ENCODE results near the gene WDR3. TPM values are rescaled to one million over a fixed set of nuclear protein-coding genes. Genes with fewer than 3 reads are reported as not detected.

WDR3 gene
- total and polyA plus RNA-seq, 2 experiments from 2014 or later: 26.2 to 38.7 TPM

- no peaks in the 10 kb centered on the region for H3K36me3 ChIP-seq (ENCODE audit: insufficient read depth)
- Mint-ChIP-seq H3K4me1 (no peaks in the 10 kb centered on the region), H3K36me3 (ENCODE audit: low read depth) (no peaks in the 10 kb centered on the region; the same call in 2 of the 3 replicates), H3K27ac (no peak overlapping the region), H3K27me3 (ENCODE audit: insufficient read depth, low read depth, poor library complexity) (no peaks in the 10 kb centered on the region), H3K9me3 (peaks cover 4% of the 10 kb centered on the region; the same call in 2 of the 3 replicates), H3K4me3 (no peak overlapping the region)
- peak overlapping the region; percentile 70; the same call in 1 of the 2 replicates for H2AFZ ChIP-seq
- no peak overlapping the region for H3K27ac ChIP-seq (ENCODE audit: low read depth)
- H3K79me2 ChIP-seq (replicated peaks; ENCODE audit: insufficient read depth): no peaks in the 10 kb centered on the region
- no peak overlapping the region for H3K4me2 ChIP-seq
- H3K9me2 ChIP-seq (ENCODE audit: insufficient read depth): no peaks in the 10 kb centered on the region; the same call in 1 of the 2 replicates
- H3K4me1 ChIP-seq (ENCODE audit: insufficient read depth): no peaks in the 10 kb centered on the region
- H4K20me1 ChIP-seq (replicated peaks; ENCODE audit: insufficient read depth): no peaks in the 10 kb centered on the region
- DNase-seq (ENCODE audit: low spot score): no peak
- no peaks in the 10 kb centered on the region for H3F3A ChIP-seq (replicated peaks; ENCODE audit: low read depth)
- TF ChIP-seq CTCF (conservative IDR thresholded peaks at IDR 0.05; ENCODE audit: low read depth in 2 of 2) (no peak), POLR2AphosphoS5 (IDR thresholded peaks at IDR 0.05; ENCODE audit: low read depth) (no peak), CREB1 (CRISPR knock-in tag; IDR thresholded peaks at IDR 0.05; ENCODE audit: low read depth) (no peak), REST (IDR thresholded peaks at IDR 0.05; ENCODE audit: unreplicated experiment) (no peak), NANOG (IDR thresholded peaks at IDR 0.05; ENCODE audit: borderline replicate concordance) (no peak), EZH2 (IDR thresholded peaks at IDR 0.05; ENCODE audit: low read depth, unreplicated experiment) (no peak), STAT1 (IDR thresholded peaks at IDR 0.05; ENCODE audit: unreplicated experiment) (no peak), EZH2phosphoT487 (IDR thresholded peaks at IDR 0.05; ENCODE audit: unreplicated experiment) (no peak), ETS1 (IDR thresholded peaks at IDR 0.05) (no peak), ZNF114 (CRISPR knock-in tag; IDR thresholded peaks at IDR 0.05) (no peak), JUNB (IDR thresholded peaks at IDR 0.05; ENCODE audit: unreplicated experiment) (no peak), ZNF331 (CRISPR knock-in tag; IDR thresholded peaks at IDR 0.05; ENCODE audit: low read depth) (no peak)
- TF ChIP-seq, protein P1, sequence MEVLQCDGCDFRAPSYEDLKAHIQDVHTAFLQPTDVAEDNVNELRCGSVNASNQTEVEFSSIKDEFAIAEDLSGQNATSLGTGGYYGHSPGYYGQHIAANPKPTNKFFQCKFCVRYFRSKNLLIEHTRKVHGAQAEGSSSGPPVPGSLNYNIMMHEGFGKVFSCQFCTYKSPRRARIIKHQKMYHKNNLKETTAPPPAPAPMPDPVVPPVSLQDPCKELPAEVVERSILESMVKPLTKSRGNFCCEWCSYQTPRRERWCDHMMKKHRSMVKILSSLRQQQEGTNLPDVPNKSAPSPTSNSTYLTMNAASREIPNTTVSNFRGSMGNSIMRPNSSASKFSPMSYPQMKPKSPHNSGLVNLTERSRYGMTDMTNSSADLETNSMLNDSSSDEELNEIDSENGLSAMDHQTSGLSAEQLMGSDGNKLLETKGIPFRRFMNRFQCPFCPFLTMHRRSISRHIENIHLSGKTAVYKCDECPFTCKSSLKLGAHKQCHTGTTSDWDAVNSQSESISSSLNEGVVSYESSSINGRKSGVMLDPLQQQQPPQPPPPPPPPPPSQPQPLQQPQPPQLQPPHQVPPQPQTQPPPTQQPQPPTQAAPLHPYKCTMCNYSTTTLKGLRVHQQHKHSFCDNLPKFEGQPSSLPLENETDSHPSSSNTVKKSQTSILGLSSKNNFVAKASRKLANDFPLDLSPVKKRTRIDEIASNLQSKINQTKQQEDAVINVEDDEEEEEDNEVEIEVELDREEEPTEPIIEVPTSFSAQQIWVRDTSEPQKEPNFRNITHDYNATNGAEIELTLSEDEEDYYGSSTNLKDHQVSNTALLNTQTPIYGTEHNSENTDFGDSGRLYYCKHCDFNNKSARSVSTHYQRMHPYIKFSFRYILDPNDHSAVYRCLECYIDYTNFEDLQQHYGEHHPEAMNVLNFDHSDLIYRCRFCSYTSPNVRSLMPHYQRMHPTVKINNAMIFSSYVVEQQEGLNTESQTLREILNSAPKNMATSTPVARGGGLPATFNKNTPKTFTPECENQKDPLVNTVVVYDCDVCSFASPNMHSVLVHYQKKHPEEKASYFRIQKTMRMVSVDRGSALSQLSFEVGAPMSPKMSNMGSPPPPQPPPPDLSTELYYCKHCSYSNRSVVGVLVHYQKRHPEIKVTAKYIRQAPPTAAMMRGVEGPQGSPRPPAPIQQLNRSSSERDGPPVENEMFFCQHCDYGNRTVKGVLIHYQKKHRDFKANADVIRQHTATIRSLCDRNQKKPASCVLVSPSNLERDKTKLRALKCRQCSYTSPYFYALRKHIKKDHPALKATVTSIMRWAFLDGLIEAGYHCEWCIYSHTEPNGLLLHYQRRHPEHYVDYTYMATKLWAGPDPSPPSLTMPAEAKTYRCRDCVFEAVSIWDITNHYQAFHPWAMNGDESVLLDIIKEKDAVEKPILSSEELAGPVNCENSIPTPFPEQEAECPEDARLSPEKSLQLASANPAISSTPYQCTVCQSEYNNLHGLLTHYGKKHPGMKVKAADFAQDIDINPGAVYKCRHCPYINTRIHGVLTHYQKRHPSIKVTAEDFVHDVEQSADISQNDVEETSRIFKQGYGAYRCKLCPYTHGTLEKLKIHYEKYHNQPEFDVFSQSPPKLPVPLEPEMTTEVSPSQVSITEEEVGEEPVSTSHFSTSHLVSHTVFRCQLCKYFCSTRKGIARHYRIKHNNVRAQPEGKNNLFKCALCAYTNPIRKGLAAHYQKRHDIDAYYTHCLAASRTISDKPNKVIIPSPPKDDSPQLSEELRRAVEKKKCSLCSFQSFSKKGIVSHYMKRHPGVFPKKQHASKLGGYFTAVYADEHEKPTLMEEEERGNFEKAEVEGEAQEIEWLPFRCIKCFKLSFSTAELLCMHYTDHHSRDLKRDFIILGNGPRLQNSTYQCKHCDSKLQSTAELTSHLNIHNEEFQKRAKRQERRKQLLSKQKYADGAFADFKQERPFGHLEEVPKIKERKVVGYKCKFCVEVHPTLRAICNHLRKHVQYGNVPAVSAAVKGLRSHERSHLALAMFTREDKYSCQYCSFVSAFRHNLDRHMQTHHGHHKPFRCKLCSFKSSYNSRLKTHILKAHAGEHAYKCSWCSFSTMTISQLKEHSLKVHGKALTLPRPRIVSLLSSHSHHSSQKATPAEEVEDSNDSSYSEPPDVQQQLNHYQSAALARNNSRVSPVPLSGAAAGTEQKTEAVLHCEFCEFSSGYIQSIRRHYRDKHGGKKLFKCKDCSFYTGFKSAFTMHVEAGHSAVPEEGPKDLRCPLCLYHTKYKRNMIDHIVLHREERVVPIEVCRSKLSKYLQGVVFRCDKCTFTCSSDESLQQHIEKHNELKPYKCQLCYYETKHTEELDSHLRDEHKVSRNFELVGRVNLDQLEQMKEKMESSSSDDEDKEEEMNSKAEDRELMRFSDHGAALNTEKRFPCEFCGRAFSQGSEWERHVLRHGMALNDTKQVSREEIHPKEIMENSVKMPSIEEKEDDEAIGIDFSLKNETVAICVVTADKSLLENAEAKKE (CRISPR knock-in tag; IDR thresholded peaks at IDR 0.05): no peak
- no peak overlapping the region for H3K4me3 ChIP-seq
- no peak for ATAC-seq
- H3K27me3 ChIP-seq (ENCODE audit: insufficient read depth): no peaks in the 10 kb centered on the region
Measured at GRCh38 chr1:118007391-118007790, 77.9 kb downstream of the WDR3 start.

Measured in GM23338 (cell line).